ENCODE results near the gene INPP5D.

DNA sequence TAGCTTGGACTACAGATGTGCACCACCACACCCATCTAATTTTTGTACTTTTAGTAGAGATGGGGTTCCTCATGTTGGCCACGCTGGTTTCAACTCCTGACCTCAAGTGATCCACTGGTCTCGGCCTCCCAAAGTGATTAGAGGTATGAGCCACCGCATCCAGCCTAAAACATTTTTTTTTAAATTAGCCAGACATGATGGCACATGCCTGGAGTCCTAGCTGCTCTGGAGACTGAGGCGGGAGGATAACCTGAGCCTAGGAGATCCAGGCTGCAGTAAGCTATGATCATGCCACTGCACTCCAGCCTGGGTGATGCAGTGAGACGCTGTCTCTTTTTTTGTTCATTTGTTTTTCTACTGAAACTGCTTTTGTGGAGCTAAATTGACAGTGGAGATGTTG, 126.7 kb downstream of the INPP5D start:
- TF ChIP-seq, protein P1, sequence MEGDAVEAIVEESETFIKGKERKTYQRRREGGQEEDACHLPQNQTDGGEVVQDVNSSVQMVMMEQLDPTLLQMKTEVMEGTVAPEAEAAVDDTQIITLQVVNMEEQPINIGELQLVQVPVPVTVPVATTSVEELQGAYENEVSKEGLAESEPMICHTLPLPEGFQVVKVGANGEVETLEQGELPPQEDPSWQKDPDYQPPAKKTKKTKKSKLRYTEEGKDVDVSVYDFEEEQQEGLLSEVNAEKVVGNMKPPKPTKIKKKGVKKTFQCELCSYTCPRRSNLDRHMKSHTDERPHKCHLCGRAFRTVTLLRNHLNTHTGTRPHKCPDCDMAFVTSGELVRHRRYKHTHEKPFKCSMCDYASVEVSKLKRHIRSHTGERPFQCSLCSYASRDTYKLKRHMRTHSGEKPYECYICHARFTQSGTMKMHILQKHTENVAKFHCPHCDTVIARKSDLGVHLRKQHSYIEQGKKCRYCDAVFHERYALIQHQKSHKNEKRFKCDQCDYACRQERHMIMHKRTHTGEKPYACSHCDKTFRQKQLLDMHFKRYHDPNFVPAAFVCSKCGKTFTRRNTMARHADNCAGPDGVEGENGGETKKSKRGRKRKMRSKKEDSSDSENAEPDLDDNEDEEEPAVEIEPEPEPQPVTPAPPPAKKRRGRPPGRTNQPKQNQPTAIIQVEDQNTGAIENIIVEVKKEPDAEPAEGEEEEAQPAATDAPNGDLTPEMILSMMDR (IDR thresholded peaks at IDR 0.05), result no peak
- no peak for TF ChIP-seq EZH2 (IDR thresholded peaks at IDR 0.05; ENCODE audit: borderline replicate concordance, insufficient read depth, low read depth, low read length, poor library complexity, severe bottlenecking)
